ENCODE results near the gene OAS1. TPM values are rescaled to one million over a fixed set of nuclear protein-coding genes. Genes with fewer than 3 reads are reported as not detected.

OAS1 gene
- total and polyA plus RNA-seq, 9 of the 15 experiments (the other 6 are each of a cell fraction or from before 2014, with no cell fraction given) = 0.06 to 0.25 TPM; not detected in 7

DNA sequence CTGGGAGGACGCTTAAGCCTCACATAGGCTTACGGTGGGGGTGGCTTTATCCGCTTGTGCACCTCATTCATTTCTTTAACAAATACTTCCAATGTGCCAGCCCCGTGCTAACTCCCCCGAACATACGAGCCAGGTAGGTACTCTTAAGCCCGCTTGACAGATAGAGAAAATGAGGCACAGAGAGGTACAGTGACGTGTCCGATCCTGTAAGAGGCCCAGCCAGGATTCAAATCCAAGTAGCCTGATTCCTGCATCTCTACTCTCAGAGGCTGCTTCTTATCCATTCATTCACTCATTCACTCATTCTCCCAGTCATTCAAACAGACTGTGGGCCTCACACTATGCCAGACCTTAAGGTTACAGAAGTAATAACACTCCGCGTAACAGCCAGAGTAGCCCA, 32.0 kb downstream of the OAS1 start:
- ChIA-PET CTCF (ENCODE audit: low intra/inter-chr PET ratio) (no interaction called here), POLR2A (interaction anchor here (0.6 to 1.0 kb wide), 4 partner anchors 10 to 181 kb away, joined by 3 to 6 read pairs (median 4); no protein-coding TSS in a partner anchor)
- H3K4me2 ChIP-seq (ENCODE audit: insufficient read depth, low read length) = peak overlapping the region; percentile 80
- peak overlapping the region; percentile 47 for H3K4me3 ChIP-seq
- peaks cover 4 to 7% of the 10 kb centered on the region in 2 experiments; a peak in 4 of 5 replicates for H3K4me1 ChIP-seq (replicated peaks in 1 of 2; ENCODE audit: control insufficient read depth in 2 of 2, insufficient read depth in 2 of 2, low read length in 2 of 2)
- H4K20me1 ChIP-seq (replicated peaks; ENCODE audit: control insufficient read depth, insufficient read depth, low read length) = 0 out of 2 replicates have a peak, but pooled peaks cover 3% of the 10 kb centered on the region
- no peak overlapping the region for H3K27ac ChIP-seq (ENCODE audit: extremely low read depth, low read depth, low read length)
- H3K9me3 ChIP-seq (replicated peaks; ENCODE audit: control insufficient read depth, insufficient read depth, low read depth, low read length) = no peaks in the 10 kb centered on the region
- FAIRE-seq (no peak), ATAC-seq (no peak; the same call in 2 of the 3 replicates), DNase-seq (ENCODE audit: extremely low read depth in 1 of 4, low spot score in 3 of 4) (no peak)
- intact Hi-C loops (cut with micrococcal nuclease) = no loop called here
- H2AFZ ChIP-seq (ENCODE audit: low read depth, low read length) = peak overlapping the region; percentile 89
- BruUV-seq (replicated peaks) = TSS peak; percentile 80
- peaks cover 6 to 22% of the 10 kb centered on the region in 2 experiments; a peak in 4 of 5 replicates for H3K27me3 ChIP-seq (ENCODE audit: control insufficient read depth in 2 of 2, insufficient read depth in 2 of 2, low read length in 2 of 2)
- TF ChIP-seq ZNF696 (CRISPR knock-in tag; conservative IDR thresholded peaks at IDR 0.05) (no peak), ZNF24 (IDR thresholded peaks at IDR 0.05) (peak; percentile 74; the same call in 1 of the 2 replicates), SP1 (CRISPR knock-in tag; IDR thresholded peaks at IDR 0.05) (peak; percentile 29; the same call in 1 of the 2 replicates), RBFOX2 (IDR thresholded peaks at IDR 0.05; ENCODE audit: low read depth, low read length) (peak; percentile 7; the same call in 1 of the 2 replicates), BHLHE40 (IDR thresholded peaks at IDR 0.05; ENCODE audit: low read length) (no peak), CREM (IDR thresholded peaks at IDR 0.05; ENCODE audit: low read depth) (0 out of 2 replicates have a peak, but pooled peaks have one; percentile 11)
- TF ChIP-seq, protein P1, sequence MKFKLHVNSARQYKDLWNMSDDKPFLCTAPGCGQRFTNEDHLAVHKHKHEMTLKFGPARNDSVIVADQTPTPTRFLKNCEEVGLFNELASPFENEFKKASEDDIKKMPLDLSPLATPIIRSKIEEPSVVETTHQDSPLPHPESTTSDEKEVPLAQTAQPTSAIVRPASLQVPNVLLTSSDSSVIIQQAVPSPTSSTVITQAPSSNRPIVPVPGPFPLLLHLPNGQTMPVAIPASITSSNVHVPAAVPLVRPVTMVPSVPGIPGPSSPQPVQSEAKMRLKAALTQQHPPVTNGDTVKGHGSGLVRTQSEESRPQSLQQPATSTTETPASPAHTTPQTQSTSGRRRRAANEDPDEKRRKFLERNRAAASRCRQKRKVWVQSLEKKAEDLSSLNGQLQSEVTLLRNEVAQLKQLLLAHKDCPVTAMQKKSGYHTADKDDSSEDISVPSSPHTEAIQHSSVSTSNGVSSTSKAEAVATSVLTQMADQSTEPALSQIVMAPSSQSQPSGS (CRISPR knock-in tag; IDR thresholded peaks at IDR 0.05) = no peak
- TF ChIP-seq, protein P2, sequence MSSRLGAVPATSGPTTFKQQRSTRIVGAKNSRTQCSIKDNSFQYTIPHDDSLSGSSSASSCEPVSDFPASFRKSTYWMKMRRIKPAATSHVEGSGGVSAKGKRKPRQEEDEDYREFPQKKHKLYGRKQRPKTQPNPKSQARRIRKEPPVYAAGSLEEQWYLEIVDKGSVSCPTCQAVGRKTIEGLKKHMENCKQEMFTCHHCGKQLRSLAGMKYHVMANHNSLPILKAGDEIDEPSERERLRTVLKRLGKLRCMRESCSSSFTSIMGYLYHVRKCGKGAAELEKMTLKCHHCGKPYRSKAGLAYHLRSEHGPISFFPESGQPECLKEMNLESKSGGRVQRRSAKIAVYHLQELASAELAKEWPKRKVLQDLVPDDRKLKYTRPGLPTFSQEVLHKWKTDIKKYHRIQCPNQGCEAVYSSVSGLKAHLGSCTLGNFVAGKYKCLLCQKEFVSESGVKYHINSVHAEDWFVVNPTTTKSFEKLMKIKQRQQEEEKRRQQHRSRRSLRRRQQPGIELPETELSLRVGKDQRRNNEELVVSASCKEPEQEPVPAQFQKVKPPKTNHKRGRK (tag; IDR thresholded peaks at IDR 0.05) = peak; percentile 77
- TF ChIP-seq, protein P3, sequence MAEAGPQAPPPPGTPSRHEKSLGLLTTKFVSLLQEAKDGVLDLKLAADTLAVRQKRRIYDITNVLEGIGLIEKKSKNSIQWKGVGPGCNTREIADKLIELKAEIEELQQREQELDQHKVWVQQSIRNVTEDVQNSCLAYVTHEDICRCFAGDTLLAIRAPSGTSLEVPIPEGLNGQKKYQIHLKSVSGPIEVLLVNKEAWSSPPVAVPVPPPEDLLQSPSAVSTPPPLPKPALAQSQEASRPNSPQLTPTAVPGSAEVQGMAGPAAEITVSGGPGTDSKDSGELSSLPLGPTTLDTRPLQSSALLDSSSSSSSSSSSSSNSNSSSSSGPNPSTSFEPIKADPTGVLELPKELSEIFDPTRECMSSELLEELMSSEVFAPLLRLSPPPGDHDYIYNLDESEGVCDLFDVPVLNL (CRISPR knock-in tag; IDR thresholded peaks at IDR 0.05; ENCODE audit: low read depth) = no peak
- TF ChIP-seq, protein P4, sequence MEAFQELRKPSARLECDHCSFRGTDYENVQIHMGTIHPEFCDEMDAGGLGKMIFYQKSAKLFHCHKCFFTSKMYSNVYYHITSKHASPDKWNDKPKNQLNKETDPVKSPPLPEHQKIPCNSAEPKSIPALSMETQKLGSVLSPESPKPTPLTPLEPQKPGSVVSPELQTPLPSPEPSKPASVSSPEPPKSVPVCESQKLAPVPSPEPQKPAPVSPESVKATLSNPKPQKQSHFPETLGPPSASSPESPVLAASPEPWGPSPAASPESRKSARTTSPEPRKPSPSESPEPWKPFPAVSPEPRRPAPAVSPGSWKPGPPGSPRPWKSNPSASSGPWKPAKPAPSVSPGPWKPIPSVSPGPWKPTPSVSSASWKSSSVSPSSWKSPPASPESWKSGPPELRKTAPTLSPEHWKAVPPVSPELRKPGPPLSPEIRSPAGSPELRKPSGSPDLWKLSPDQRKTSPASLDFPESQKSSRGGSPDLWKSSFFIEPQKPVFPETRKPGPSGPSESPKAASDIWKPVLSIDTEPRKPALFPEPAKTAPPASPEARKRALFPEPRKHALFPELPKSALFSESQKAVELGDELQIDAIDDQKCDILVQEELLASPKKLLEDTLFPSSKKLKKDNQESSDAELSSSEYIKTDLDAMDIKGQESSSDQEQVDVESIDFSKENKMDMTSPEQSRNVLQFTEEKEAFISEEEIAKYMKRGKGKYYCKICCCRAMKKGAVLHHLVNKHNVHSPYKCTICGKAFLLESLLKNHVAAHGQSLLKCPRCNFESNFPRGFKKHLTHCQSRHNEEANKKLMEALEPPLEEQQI (IDR thresholded peaks at IDR 0.05) = no peak
- TF ChIP-seq, protein P5, sequence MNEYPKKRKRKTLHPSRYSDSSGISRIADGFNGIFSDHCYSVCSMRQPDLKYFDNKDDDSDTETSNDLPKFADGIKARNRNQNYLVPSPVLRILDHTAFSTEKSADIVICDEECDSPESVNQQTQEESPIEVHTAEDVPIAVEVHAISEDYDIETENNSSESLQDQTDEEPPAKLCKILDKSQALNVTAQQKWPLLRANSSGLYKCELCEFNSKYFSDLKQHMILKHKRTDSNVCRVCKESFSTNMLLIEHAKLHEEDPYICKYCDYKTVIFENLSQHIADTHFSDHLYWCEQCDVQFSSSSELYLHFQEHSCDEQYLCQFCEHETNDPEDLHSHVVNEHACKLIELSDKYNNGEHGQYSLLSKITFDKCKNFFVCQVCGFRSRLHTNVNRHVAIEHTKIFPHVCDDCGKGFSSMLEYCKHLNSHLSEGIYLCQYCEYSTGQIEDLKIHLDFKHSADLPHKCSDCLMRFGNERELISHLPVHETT (CRISPR knock-in tag; conservative IDR thresholded peaks at IDR 0.05 in 1 of 2, IDR thresholded peaks at IDR 0.05 in 1 of 2) = no peak
- no peaks in the 10 kb centered on the region for H3K36me3 ChIP-seq (ENCODE audit: control insufficient read depth, insufficient read depth, low read length)
- no peaks in the 10 kb centered on the region for H3K9me1 ChIP-seq (ENCODE audit: control insufficient read depth, insufficient read depth, low read length)
- in situ Hi-C loops (cut with MboI) = no loop called here
- no peaks in the 10 kb centered on the region for H3K79me2 ChIP-seq (ENCODE audit: control insufficient read depth, insufficient read depth, low read length)
- 19% methylated on average over 11 of the region's 11 CpGs for WGBS (ENCODE audit: insufficient coverage, low coverage, missing lambda C conversion rate)
- H3K9ac ChIP-seq (ENCODE audit: insufficient read depth in 1 of 2, low read depth in 2 of 2, low read length in 2 of 2) = peak overlapping the region; percentile 35 to 89
